GM12878 (cell line): ENCODE data around the gene FBXW9.

Experiments used
- CREB1 ChIP-seq: IDR thresholded peaks from 2 replicates; pipeline ENCODE4 v1.6.1; 2012; ENCODE audit warnings: low read depth, mild to moderate bottlenecking, inconsistent platforms
- DPF2 ChIP-seq: fragments of 450-650 bp; IDR thresholded peaks from 2 replicates; pipeline ENCODE4 v1.6.1; 2017; ENCODE audit warnings: mild to moderate bottlenecking
- EGR1 ChIP-seq, 2 experiments: IDR thresholded peaks; 1 replicate in 1 of 2; 2 replicates in 1 of 2; pipeline ENCODE4 v1.6.1; 2011 to 2012; ENCODE audit warnings: low read depth in 2 of 2, low read length in 2 of 2, borderline replicate concordance in 1 of 2, mild to moderate bottlenecking in 1 of 2, moderate library complexity in 1 of 2
- MXI1 ChIP-seq: fragments of 150-350 bp; IDR thresholded peaks from 2 replicates; pipeline ENCODE4 v1.6.1; 2011; ENCODE audit warnings: low read depth, mild to moderate bottlenecking, inconsistent platforms, low read length, improper control_type of control experiment
- RELA ChIP-seq: fragments of 450-650 bp; IDR thresholded peaks from 2 replicates; pipeline ENCODE4 v1.8.0; 2014; ENCODE audit warnings: borderline replicate concordance; ENCODE audit not compliant: partially characterized antibody
- SIN3A ChIP-seq: IDR thresholded peaks from 2 replicates; pipeline ENCODE4 v1.6.1; 2012; ENCODE audit warnings: low read depth, low read length, improper control_type of control experiment
- ZBTB33 ChIP-seq: fragments of 450-650 bp; IDR thresholded peaks from 2 replicates; pipeline ENCODE4 v1.6.1; 2017; ENCODE audit warnings: mild to moderate bottlenecking

- TF ChIP-seq CREB1 (no peak), EGR1 (IDR thresholded peaks at IDR 0.05; ENCODE audit: borderline replicate concordance in 1 of 2, low read depth in 2 of 2, low read length in 2 of 2) (no peak), ZBTB33 (no peak), RELA (no peak), DPF2 (no peak), MXI1 (no peak), SIN3A (no peak)
These were observed 21.0 kb downstream of the FBXW9 start for GRCh38 chr19:12675399-12675798.
